Measurements from ENCODE around the gene UBR3.

- TF ChIP-seq CTCF (IDR thresholded peaks at IDR 0.05) (no peak), ZNF512 (CRISPR knock-in tag; IDR thresholded peaks at IDR 0.05; ENCODE audit: borderline replicate concordance) (no peak), CBFB (CRISPR knock-in tag; IDR thresholded peaks at IDR 0.05; ENCODE audit: low read depth) (no peak)
These were observed 151.3 kb downstream of the UBR3 start for GRCh38 chr2:169978402-169979017.

Measured in WTC11 (cell line).